Sigmoid colon (tissue), 7 donors: ENCODE measurements around the gene TMEM63C. TPM values are rescaled to one million over a fixed set of nuclear protein-coding genes. Genes with fewer than 3 reads are reported as not detected.

Source experiments
- DNase-seq: peaks from one replicate; pipeline ENCODE4 v3.0.0-alpha.2; 2019
- H3K27ac ChIP-seq, 4 donors: fragments of 200-600 bp; sonication (generic); one replicate each; pipeline ENCODE4 v1.5.1; 2016 to 2019; ENCODE audit warnings: mild to moderate bottlenecking in 1 of 4
- H3K27me3 ChIP-seq, 3 donors: fragments of 200-600 bp; sonication (generic); one replicate each; pipeline ENCODE4 v1.5.1; 2019; ENCODE audit warnings: mild to moderate bottlenecking in 1 of 3
- H3K36me3 ChIP-seq, 4 donors: fragments of 200-600 bp; sonication (generic); one replicate each; pipeline ENCODE4 v1.5.1; 2016 to 2019
- H3K4me1 ChIP-seq, 4 donors: fragments of 200-600 bp; sonication (generic); one replicate each; pipeline ENCODE4 v1.5.1; 2017 to 2019
- H3K4me3 ChIP-seq, 4 donors: fragments of 200-600 bp; sonication (generic); one replicate each; pipeline ENCODE4 v1.5.1; 2017 to 2019; ENCODE audit warnings: mild to moderate bottlenecking in 2 of 4, moderate library complexity in 1 of 4
- H3K9me3 ChIP-seq, 4 donors: fragments of 200-600 bp in 3 of 4; sonication (generic) in 3 of 4; one replicate each; pipeline versions ENCODE4 v1.5.1 to v1.6.1; 2013 to 2019
- CTCF ChIP-seq, 4 experiments: fragments of 450-650 bp in 3 of 4; fragments of 200-600 bp in 1 of 4; IDR thresholded peaks; one replicate each; pipeline ENCODE4 v1.5.1; 2016 to 2019; ENCODE audit warnings: antibody characterized with exemption in 4 of 4, mild to moderate bottlenecking in 3 of 4, moderate library complexity in 2 of 4
- EP300 ChIP-seq, 4 donors: sonication (generic); formaldehyde crosslinking; IDR thresholded peaks; one replicate each; pipeline ENCODE4 v1.6.1; 2017; ENCODE audit warnings: antibody characterized with exemption in 4 of 4
- POLR2A ChIP-seq, 2 donors: fragments of 450-650 bp; IDR thresholded peaks; one replicate each; pipeline ENCODE4 v1.6.1; 2016; ENCODE audit warnings: antibody characterized with exemption in 2 of 2, mild to moderate bottlenecking in 2 of 2, moderate library complexity in 2 of 2
- POLR2AphosphoS5 ChIP-seq, 4 donors: sonication (generic); formaldehyde crosslinking; IDR thresholded peaks; one replicate each; pipeline ENCODE4 v1.6.1; 2017; ENCODE audit warnings: antibody characterized with exemption in 4 of 4
- WGBS, 2 donors: extraction: QIAGEN DNeasy Blood & Tissue Kit; methylation state at CpG; one replicate each; pipeline ENCODE4 v1.1.7; 2013; 5-methylcytosine and 5-hydroxymethylcytosine counted together
- intact Hi-C: fragments of 100-400 bp; cut with DNase I; formaldehyde crosslinking; loops from one replicate; pipeline ENCODE4 v1.15.1; 2023
- polyA plus RNA-seq, 3 donors: library from polyadenylated mRNA; stranded (reverse); fragments of 200-250 nt; gene quantifications; one replicate each; pipeline ENCODE4 v1.2.3, GENCODE V29; 2013
- total RNA-seq, 4 donors: library from RNA; depleted of rRNA; stranded (reverse); fragments of >200 nt; gene quantifications; one replicate each; pipeline ENCODE4 v1.1.0, GENCODE V29; 2016
- donor health status: healthy with polysubstance abuse.
- donor health status: Bipolar disorder and iron deficiency.
- donor health status: healthy.

The TMEM63C gene
- total and polyA plus RNA-seq, 7 donors = 0.28 to 6.5 (median 1.8) TPM

- H3K36me3 ChIP-seq = no peaks in the 10 kb centered on the region
- WGBS, 2 donors = 72 to 79% methylated on average over 15 of the region's 15 CpGs
- H3K27me3 ChIP-seq = peaks cover 0 to 48% (median 19%) of the 10 kb centered on the region in 3 donors
- no peak for TF ChIP-seq CTCF (IDR thresholded peaks at IDR 0.05)
- no peak for TF ChIP-seq POLR2AphosphoS5 (IDR thresholded peaks at IDR 0.05)
- TF ChIP-seq EP300 (IDR thresholded peaks at IDR 0.05) = no peak
- no peak for TF ChIP-seq POLR2A (IDR thresholded peaks at IDR 0.05)
- DNase-seq = peak; percentile 50
- no peak overlapping the region for H3K27ac ChIP-seq
- peaks cover 0 to 4% (median 4%) of the 10 kb centered on the region in 4 donors for H3K4me1 ChIP-seq
- intact Hi-C loops = no loop called here
- no peak overlapping the region for H3K4me3 ChIP-seq
- H3K9me3 ChIP-seq = no peaks in the 10 kb centered on the region
Measured at GRCh38 chr14:77186911-77187648, 5.5 kb downstream of the TMEM63C start.

- H3K36me3 ChIP-seq = no peaks in the 10 kb centered on the region
- H3K4me1 ChIP-seq = no peaks in the 10 kb centered on the region
- intact Hi-C loops = no loop called here
- TF ChIP-seq CTCF (IDR thresholded peaks at IDR 0.05) = no peak
- no peak for TF ChIP-seq POLR2AphosphoS5 (IDR thresholded peaks at IDR 0.05)
- TF ChIP-seq EP300 (IDR thresholded peaks at IDR 0.05) = no peak
- no peak for TF ChIP-seq POLR2A (IDR thresholded peaks at IDR 0.05)
- WGBS, 2 donors = 76 to 79% methylated on average over 3 of the region's 3 CpGs
- peaks cover 0 to 43% (median 13%) of the 10 kb centered on the region in 3 donors for H3K27me3 ChIP-seq
- no peak overlapping the region for H3K4me3 ChIP-seq
- H3K27ac ChIP-seq = no peak overlapping the region
- no peaks in the 10 kb centered on the region for H3K9me3 ChIP-seq
- peak; percentile 17 for DNase-seq
Measured at GRCh38 chr14:77187649-77188012, 6.0 kb downstream of the TMEM63C start.

- peak; percentile 10 for DNase-seq
- TF ChIP-seq CTCF (IDR thresholded peaks at IDR 0.05) (no peak), POLR2AphosphoS5 (IDR thresholded peaks at IDR 0.05) (no peak), POLR2A (IDR thresholded peaks at IDR 0.05) (no peak), EP300 (IDR thresholded peaks at IDR 0.05) (no peak)
- WGBS, 2 donors = 76 to 85% methylated on average over 4 of the region's 4 CpGs
- Histone ChIP-seq H3K4me3 (no peak overlapping the region), H3K4me1 (no peaks in the 10 kb centered on the region), H3K27ac (no peak overlapping the region), H3K27me3 (peaks cover 0 to 24% (median 6%) of the 10 kb centered on the region in 3 donors), H3K9me3 (no peaks in the 10 kb centered on the region), H3K36me3 (no peaks in the 10 kb centered on the region)
- intact Hi-C loops = no loop called here
Measured at GRCh38 chr14:77189479-77189878, 7.9 kb downstream of the TMEM63C start.

GRCh38 chr14:77190977-77191376, 9.4 kb downstream of the TMEM63C start:
- Histone ChIP-seq H3K4me1 (no peaks in the 10 kb centered on the region), H3K27me3 (peaks cover 0 to 14% (median 6%) of the 10 kb centered on the region in 3 donors), H3K36me3 (no peaks in the 10 kb centered on the region), H3K27ac (no peak overlapping the region), H3K4me3 (no peak overlapping the region), H3K9me3 (no peaks in the 10 kb centered on the region)
- WGBS, 2 donors = 88 to 91% methylated on average over 1 of the region's 1 CpG
- TF ChIP-seq POLR2AphosphoS5 (IDR thresholded peaks at IDR 0.05) = no peak
- TF ChIP-seq CTCF (IDR thresholded peaks at IDR 0.05) = no peak
- TF ChIP-seq EP300 (IDR thresholded peaks at IDR 0.05) = no peak
- no peak for TF ChIP-seq POLR2A (IDR thresholded peaks at IDR 0.05)
- DNase-seq = peak; percentile 3
- intact Hi-C loops = no loop called here
